Hematopoietic multipotent progenitor cell treated with erythropoietin and hydrocortisone succinate and interleukin-3 and kit ligand, for 6 days (in vitro differentiated cells): Measurements from ENCODE around the gene CCR5AS.
"Not testable (repeated sequence)": the region's sequence is repeated elsewhere in the genome, so short reads cannot be mapped to it uniquely, and the experiment has no call there.

ENCODE experiments used
- DNase-seq: peaks from one replicate; pipeline ENCODE4 v3.0.0-alpha.2; 2015

Gene CCR5AS

DNA sequence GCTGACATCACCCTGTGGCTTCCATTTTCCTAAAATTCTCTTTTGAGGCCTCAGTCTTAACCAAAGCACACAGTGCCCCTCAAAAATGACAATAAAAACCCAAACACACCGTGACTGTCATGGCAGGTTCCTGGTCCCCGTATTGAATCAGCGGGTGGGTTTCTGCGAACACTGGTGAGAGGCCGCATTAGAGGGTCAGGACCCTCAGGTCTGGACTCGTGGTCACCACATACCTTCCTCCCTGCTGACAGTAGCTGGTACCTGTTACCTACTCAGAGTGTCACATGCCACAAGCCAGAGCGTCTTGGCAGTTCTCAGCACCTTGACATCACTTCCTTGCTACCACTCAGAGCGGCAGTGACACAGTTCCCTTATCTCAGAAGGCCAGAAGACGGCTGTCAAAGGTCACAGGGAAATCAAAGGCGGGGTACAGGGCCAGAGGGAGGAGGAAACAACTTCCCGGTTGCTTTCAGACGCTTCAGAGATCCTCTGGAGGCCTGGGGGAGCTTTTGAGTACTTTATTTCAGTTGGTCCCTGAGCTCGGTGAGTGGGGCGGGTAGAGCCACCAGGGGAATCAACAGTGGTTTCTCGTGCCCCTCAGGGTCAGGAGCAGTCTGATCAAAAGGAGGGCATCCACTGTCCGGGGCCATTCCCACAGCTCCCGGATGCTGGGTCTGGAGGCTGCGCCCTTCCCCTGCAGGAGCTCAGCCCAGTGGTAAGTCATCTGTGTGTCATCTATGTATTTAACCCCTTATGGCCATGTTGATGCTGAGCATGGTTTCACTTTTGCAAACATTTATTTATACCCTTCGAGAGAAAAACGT lies at the start of gene CCR5AS, which contains the start of gene CCRL2:
TSS of gene CCR5AS (minus strand) at position 279 of the 824 bp plus-strand sequence.
TSS of gene CCRL2 (plus strand) at position 472 of the 824 bp plus-strand sequence. CDS start 821 bp downstream, outside the sequence.
- DNase-seq = peak; percentile 96

DNA sequence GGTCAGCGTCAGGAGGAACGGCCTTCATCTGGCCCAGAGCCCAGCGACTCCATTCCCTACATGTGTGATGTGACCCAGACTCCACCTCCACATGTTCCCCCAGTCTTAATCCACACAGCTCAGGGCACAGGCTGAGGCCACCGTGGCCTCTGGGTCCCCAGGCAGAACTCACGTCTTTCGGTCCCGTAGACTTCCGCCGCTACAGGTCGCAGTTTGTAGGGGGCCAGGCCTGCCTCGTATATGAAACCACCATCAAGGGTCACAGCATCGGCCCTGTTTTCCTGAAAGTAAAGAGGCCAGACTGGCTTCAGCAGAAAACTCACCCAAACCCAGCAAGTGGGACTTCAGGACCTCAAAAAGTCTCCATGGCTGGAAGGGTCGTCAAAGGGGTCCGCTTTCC lies 49.3 kb upstream of the CCR5AS start:
- DNase-seq = no peak

DNA sequence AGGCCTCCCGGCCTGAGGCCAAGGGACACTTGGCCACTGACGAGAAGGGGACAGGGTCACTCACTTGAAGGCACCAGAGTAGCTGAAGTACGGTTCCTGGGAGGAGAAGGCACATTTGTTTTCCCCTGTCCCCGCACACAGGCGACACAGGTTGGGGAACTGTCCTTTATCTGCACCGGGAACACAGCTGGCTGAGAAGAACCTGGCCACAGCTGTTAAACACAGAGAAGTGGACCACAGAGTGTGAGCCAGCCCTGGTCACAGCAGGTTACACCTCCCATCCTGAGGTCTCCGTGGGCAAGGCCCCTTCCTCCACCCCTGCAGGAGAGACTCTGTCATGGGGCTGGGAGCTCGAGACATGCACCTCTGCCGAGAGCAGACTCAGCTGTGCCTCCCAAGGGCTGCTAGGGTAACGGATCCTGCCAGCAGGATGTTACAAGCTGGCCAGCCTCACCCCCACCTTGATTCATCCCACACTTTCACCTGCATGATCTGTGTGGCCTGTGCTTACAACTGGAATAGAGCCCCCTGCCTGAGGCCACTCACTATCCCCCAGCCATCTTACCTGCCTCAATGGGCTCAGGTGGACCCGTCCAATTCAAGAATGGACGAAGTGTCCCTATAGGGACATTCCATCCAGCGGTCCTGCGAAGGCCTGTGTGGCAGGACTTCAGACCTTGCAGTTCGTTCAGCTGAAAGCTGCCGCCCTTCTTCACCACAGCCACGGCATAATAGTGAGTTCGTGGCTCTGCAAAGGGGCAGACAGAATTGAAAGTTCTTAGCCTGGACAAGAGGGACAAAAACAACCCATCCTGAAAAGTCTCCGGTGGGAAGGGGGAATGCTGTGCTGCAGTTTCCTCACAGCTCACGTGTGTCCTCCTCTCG lies 48.6 kb upstream of the CCR5AS start:
- DNase-seq = no peak

DNA sequence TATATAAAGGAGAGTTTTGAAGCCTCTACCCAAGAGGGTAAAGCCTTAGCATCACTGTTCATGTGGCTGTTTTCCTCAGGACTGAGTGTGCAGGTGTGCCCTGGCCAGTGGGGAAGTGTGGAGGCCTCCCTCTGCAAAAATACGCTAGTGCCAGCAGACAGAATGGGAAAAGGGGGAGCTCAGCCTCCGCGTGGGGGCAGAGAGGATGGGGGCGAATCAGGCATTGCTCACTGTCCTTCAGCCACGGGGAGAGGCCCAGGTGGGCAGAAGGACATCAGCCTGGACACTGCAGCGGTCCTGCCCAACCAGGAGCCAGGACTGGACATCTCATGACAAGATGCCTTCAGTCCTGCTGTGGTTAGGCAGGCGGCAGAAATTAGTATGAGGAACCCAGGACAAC lies 47.7 kb upstream of the CCR5AS start:
- DNase-seq = no peak

DNA sequence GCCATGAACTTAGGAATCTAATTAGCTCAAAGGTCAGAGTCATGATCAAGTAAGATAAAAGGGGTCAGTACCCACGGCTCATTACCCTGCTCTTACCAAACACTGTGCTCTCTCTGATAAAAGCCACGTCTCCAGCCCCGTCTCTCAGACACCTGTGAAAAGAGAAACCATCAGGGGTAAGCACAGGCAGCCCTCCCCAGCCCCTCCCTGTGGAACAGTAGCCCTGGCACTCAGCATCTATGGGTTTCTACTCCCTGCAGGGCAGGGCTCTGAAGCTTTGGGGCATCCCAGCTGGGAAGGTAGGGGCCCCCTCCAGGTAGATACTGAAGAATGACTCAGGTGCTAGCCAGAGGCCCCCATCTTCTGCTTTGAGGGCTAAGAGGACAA lies 47.3 kb upstream of the CCR5AS start:
- no peak for DNase-seq

DNA sequence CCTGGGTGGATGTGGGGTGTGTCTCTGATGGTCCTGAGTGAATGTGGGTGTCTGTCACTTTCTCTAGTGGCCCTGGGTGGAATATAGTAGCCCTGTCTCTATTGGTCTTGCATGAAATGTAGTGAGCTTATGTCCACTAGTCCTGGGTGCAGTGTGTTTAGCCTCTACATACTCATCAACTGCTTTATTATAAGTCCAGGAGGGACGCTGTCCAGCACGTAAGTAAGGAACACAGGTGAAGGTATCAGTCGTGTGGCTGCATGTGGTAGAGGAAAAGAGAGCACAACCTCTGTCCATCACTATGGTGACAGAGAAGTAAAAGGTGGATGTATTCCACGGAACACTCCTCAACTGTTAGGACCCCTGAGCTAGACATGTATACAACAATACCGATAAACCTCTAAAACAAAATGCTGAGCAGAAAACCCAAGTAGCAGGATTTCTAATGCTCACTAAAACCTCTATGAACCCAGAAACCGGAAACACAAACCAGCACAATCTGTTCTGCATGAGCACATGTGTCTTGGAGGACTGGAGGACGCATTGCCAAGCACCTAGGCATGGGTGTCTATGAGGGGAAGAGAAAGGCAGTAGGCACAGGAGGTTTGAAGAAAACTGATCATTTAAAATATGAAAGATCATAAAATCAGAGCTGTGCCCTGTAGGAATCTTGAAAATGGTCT lies 46.8 kb upstream of the CCR5AS start:
- no peak for DNase-seq

DNA sequence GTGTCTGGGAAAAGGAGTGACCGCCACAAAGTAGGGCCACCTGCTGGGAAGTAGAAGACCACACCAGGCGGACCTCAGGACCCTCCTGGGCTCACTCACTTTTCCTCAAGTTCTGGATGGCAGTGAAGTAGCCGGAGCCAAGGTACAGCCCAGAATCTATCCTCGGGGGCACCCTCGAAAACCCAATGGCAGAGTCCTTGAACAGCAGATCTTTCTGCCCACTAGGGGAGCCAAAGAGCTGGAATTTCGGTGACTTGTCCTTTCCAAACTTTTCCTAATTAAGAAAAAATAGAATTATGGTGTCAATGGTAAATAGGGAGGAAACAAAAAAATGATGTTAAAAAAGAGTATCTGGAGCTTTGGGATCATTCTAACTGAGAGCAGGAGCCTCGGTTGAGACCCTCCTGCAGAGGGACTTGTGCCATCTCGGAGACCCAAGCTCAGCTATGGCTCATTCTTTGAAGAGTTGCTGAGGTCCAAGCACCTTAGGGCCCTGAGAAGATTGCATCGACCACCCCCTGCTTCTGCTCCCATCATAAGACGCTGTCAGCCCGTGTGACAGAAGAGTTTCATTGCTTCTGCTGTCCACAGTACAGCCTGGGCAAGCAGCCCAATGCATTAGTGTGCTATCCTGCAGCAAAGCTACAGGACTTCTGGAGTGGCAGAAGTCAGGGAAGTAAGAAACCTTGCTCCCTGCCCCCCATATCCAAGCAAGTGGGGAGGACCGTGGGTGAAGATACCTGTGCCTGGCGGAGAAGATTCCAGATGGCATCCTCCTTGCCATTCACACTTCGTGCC lies 43.1 kb upstream of the CCR5AS start:
- DNase-seq = peak; percentile 35

DNA sequence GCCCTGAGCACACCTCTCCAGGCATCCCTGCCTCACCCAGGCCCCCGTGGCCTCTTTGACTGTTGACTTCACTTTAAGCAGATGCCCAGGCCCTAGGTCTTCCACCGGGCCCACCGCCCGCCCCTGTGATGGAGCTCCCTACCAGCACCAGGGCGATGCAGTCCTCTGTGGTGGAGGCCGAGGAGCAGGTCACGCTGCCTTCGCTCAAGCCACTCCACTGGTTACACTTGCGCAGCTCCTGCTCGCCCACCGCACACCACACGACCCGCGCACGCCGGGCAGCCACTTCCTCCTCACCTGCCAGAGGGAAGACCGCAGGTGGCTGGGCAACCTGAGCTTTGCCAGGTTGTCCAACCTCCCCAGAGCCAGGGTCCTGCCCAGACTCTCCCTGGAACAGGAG lies 41.9 kb upstream of the CCR5AS start:
- no peak for DNase-seq

DNA sequence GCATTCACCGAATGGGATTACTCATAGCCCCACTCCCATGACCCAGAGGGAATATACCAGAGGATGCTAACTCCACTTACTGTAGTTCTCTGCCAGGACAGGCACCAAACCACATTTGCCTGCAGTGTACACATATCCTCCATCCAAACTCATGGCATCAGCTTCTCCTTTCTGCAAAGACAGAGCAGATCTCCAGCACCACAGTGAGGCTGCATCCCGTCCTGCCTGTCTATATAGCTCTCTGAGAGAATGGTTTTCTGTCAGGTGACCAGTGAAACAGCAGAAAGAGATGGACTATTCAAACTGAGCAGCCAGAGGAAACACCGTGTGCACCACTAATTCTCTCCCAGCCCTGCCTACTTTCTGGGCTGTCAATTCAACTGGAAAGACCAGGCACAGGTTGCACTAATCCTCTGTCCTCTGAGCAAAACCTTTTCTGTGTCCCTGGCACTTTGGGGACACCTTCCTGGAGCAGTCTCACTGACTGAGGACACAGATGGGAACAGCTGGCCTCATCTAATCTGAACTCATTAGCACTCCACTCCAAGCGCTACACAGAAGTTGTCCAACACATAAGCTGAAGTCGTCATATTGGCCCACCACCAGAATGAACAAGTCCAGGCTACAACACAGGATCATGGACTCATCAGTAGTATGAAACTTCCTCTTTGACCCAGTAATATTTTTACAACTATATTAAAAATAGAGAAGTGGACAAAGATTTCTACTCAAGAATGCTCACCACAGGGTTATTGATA lies 40.5 kb upstream of the CCR5AS start:
- peak; percentile 25 for DNase-seq

DNA sequence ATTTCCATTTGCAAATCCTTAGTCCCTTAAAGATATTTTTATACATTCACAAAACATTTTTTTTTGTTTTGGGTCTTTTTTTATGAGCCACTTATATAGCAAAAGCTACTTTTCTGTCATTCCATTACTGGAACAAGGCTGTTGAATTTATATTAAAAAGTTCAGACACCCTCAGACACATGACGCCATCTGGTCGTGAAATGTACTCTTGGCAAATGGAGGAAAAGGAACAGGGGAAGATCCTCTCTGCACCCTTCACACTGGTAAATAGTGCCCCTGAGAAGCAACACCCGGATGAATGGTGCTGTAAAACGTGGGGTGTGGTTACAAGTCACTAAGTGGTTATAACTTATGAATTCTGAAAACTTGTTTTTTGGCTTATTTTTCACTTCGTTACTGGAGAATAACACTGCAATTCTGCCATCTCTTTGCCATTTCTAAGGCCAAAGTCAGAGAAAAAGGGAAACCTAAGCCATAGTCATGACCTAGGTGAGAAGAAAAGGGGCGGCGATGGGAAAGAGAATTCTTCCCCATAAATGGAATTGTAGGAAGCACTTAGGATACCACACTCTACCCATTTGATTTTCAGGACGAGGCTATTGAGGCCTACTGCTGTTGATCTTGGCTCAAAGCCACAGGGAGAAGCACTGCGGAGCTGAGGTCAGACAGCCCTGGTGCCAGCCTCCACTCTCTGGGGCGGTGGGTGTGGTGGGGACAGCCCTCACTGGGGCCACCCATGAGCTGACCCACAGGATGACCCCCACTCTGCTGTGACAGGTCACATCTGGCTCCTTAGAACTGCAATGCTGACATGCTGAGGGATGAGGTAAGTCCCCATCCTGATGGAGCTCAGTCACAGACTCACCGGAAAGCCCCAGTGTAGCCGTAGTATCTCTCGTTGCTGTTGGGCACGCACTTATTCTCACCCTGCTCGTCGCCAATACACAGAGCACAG lies 36.0 kb upstream of the CCR5AS start:
- DNase-seq = no peak

DNA sequence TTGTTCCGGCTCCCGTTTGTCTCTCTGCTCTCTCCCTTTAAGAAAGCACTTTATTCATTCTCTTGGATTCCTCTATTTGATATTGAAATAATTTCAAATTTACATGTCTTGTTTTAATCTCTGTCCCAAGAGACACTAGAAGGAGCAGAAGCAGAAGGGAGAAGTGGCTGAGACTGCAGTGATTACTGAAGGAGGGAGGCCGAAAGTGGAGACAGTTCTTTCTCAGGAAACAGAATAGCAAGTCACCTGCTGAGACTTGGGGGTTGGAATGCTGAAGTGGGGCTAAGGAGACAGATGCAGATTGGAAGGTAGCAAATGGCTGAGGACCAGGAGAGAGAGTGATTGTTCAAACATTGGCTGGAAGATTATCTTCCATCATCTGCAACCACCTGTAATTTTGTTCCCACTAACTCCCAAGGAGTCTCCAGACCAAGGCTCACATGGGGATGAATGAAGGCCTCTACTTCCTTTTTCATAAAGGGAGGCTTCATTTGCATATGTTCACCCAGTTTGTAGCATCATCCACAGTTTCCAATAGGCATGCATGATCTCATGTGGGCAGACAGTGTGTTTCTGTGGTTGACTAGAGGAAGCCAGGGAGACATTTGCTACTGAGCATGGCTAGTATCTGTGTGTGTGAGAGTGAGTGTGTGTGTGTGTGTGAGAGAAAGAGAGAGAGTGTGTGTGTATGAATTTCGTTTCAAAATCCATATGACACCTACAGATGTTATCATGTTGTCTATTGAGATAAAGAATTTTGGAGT lies 33.8 kb upstream of the CCR5AS start:
- peak; percentile 44 for DNase-seq

DNA sequence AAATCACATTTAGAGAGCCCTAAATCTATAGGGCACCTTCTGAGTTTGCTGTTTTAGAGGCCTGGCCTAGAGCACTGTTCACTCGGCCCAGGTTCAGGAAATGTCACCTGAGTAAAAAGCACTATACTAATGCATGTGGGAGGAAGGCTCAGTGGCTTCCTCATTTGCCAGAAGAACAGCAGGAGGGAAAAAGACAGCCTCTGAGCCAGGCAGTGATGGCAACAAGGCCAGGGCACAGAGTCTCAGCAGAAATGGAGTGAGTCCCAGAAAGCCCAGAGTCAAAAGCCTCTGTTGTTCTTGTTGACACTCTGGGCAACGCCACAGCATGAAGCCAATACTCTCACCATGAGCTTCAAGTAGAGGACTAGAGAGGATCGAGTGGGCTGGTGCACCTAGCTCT lies 32.0 kb upstream of the CCR5AS start:
- DNase-seq = no peak

DNA sequence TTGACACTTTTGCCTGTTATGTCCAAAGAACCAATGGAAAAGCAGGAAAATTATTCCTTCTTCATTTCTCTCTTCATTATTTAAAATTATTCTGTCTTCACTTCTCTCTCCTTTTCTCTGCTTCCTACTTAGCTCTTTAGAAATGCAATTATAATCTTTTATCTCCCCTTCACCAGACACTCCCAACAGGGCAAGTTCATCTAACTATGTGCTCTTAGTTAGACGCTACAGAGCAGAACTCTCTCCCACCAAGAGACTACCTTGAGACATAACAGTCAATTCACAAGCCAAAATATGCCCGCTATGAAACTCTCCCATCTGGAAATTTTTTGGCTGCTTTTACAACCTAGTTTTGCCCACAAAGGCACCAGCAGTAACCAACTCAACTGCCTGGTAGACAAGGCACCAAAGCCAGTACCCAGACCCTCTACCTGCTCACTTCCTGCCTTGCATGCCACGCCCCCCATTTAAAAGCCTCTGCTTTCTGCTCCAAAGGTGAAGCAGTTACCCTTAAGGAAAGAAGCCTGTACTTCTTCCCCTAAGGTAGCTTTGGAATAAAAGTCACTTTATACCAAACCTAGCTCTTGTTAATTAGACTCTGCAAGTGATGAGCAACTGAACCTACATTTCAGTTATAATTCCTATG lies 28.3 kb upstream of the CCR5AS start:
- peak; percentile 59 for DNase-seq

DNA sequence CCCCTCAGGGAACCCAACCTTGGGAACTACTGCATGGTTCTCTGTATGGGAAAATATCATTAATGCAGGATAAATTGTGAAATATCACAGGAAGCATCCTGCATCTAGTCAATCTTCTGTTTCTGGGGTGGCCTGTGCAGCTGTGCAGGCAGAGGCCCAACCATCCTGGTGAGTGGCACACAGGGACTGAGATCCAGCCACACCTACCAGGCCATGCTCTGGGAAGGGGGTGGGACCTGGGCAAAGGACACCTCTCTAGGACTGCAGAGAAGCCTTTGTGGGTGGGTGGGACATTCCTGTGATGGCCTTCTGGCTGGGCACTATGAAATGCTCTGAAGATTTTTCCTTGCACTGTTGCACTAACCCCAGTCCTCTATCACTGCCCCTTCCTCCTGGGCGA lies 27.0 kb upstream of the CCR5AS start:
- DNase-seq = peak; percentile 41

DNA sequence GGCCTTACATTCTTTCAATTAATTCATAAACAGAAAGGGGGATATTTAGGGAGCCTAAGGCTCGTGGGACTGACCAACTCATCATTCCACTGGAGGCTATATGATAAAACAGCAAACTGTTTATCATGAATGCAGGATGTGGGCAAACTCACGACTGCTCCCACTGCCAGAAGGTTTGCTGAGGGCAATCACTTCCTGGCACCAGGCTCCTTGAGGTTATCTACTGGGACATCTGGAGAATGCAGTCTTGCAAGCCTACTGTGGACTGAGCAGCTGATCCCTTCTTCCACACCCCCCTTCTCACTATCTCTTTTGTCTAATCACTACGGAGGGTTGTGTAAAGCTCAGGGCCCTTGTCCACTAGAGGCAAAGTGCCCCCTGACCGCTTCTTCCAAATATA lies 26.3 kb upstream of the CCR5AS start:
- DNase-seq = peak; percentile 94

DNA sequence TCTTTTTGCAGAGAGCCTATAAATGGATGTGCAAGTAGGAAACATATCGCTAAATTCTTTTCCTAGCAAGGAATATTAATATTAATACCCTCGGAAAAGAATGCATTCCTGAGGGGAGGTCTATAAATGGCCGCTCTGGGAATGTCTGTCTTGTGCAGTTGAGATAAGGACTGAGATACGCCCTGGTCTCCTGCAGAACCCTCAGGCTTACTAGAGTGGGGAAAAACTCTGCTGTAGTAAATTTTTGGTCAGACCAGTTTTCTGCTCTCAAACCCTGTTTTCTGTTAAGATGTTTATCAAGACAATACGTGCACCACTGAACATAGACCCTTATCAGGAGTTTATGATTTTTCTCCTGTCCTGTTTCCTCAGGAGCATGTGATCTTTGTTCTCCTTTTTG lies 25.0 kb upstream of the CCR5AS start:
- peak; percentile 33 for DNase-seq

DNA sequence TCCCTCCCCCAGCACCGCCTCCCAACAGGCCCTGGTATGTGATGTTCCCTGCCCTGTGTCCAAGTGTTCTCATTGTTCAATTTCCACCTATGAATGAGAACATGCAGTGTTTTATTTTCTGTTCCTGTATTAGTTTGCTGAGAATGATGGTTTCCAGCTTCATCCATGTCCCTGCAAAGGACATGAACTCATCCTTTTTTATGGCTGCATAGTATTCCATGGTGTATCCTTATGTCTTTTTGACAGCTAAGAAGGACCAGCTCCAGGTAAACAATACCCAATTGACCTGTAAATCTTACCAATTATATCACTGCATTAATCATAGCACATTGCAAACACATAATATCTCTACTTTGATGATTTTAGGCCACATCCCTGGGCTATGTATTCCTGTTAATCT lies 24.0 kb upstream of the CCR5AS start:
- DNase-seq = not testable (repeated sequence)

DNA sequence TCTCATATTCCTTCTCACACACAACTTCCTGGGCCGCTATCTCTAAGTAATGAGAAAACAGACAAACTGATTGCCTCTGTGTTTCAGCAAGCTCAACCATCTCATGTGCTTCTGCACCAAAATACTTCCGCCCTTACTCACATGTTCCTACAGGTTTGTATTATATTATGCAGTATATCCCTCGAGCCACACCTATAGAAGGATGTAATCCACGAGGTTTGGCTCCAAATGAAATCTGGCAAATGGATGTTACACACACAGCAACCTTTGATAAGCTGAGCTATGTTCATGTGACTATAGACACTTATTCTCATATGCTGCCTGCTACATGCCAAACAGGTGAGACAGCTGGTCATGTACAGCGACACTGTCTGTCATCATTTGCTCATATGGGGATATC lies 22.8 kb upstream of the CCR5AS start:
- no peak for DNase-seq

DNA sequence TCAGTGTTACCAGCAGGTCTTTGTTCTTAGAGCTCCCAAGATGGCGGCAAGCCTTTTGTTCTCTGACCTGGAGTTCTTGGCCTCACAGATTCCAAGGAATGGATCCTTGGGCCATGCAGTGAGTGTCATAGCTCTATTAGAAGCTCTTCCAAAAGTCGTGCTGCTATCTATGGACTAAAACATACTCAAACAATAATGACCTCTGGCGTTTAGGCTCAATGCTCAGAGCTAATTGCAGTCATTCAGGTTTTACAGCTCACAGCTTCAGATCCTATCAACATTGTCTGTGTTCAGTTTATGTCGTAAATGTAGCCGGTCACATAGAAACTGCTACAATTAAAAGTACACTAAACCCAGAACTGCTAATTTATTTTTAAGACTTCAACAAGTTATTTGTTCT lies 22.4 kb upstream of the CCR5AS start:
- DNase-seq = no peak
